ENCODE data around the gene SOX2.

Gene SOX2

GRCh38 chr3:181723625-181724191 is 12.0 kb downstream of the SOX2 start:
- DNase-seq: no peak

- no peak for DNase-seq
These were observed 12.7 kb downstream of the SOX2 start for GRCh38 chr3:181724192-181724965.

GRCh38 chr3:181725131-181725731 is 13.5 kb downstream of the SOX2 start:
- no peak for DNase-seq

GRCh38 chr3:181725830-181726229 is 14.1 kb downstream of the SOX2 start:
- no peak for DNase-seq

GRCh38 chr3:181726351-181727330 is 14.9 kb downstream of the SOX2 start:
- no peak for DNase-seq

- no peak for DNase-seq
These were observed 15.8 kb downstream of the SOX2 start for GRCh38 chr3:181727341-181728032.

- no peak for DNase-seq
These were observed 17.0 kb downstream of the SOX2 start for GRCh38 chr3:181728470-181729340.

GRCh38 chr3:181729341-181729869 is 17.7 kb downstream of the SOX2 start:
- DNase-seq: no peak

GRCh38 chr3:181730316-181730715 is 18.6 kb downstream of the SOX2 start:
- no peak for DNase-seq

GRCh38 chr3:181730934-181731333 is 19.2 kb downstream of the SOX2 start:
- no peak for DNase-seq

- DNase-seq: no peak
These were observed 24.2 kb downstream of the SOX2 start for GRCh38 chr3:181735911-181736310.

GRCh38 chr3:181738551-181738950 is 26.8 kb downstream of the SOX2 start:
- no peak for DNase-seq

- no peak for DNase-seq
These were observed 27.9 kb downstream of the SOX2 start for GRCh38 chr3:181739628-181740027.

GRCh38 chr3:181741417-181741816 is 29.7 kb downstream of the SOX2 start:
- DNase-seq: no peak

- DNase-seq: no peak
These were observed 40.5 kb downstream of the SOX2 start for GRCh38 chr3:181752202-181752671.

- DNase-seq: no peak
These were observed 41.7 kb downstream of the SOX2 start for GRCh38 chr3:181753391-181753790.

- DNase-seq: no peak
These were observed 44.2 kb downstream of the SOX2 start for GRCh38 chr3:181755959-181756358.

- DNase-seq: no peak
These were observed 45.0 kb downstream of the SOX2 start for GRCh38 chr3:181756645-181757297.

GRCh38 chr3:181757694-181758306 is 46.1 kb downstream of the SOX2 start:
- no peak for DNase-seq

GRCh38 chr3:181761906-181762305 is 50.2 kb downstream of the SOX2 start:
- DNase-seq: no peak
